ENCODE results near the gene HSD17B2.

Gene HSD17B2

DNA sequence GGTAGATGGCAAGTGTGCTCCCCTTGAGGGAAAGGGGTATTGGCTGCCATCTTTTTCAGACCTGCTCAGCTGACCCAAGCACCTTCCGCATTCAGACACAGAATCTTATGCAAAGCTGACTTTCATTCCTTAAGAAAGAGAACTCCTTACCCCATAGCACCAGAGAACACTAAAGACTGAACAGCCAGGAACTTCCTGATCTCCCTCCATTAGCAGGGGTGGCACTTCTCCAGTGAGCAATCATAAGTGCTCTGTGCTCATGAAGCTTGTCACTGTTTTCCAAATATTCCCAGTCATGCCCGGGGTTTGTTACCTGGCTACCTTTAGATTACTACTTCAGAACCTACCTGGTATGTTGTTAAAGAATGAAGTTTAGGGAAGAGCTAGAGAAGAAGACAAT lies 11.9 kb downstream of the HSD17B2 start:
- Histone ChIP-seq H3K27me3 (replicated peaks; ENCODE audit: control insufficient read depth, insufficient read depth, low read length, poor library complexity, severe bottlenecking) (no peaks in the 10 kb centered on the region), H3K9me3 (ENCODE audit: control insufficient read depth, low read length) (no peaks in the 10 kb centered on the region), H3K27ac (ENCODE audit: insufficient read depth, low read length, poor library complexity, severe bottlenecking) (no peak overlapping the region), H3K4me3 (ENCODE audit: insufficient read depth, low read depth, low read length, poor library complexity, severe bottlenecking) (no peak overlapping the region), H3K4me1 (ENCODE audit: control insufficient read depth, insufficient read depth, low read length, poor library complexity, severe bottlenecking) (no peaks in the 10 kb centered on the region), H3K36me3 (ENCODE audit: control insufficient read depth, insufficient read depth, low read length) (no peaks in the 10 kb centered on the region)
- DNase-seq = no peak

DNA sequence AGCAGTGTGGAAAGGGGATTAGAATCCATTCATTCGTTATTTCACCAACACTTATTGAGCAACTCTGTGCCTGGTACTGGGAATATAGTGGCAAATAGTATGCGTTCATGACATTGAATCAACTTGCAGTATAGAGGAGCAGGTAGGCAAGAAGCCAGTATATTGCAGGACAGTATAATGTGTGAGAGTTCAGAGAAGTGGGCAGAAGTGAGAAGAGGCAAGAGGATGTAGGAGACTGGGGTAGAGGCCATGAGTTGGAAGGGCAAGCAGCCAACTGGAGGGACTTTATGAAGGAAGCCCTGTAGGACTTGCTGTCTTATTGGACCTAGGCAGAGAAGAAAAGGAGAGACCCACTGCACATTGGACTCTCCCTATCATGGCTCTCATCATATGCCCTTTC lies 12.3 kb downstream of the HSD17B2 start:
- Histone ChIP-seq H3K4me1 (ENCODE audit: control insufficient read depth, insufficient read depth, low read length, poor library complexity, severe bottlenecking) (no peaks in the 10 kb centered on the region), H3K4me3 (ENCODE audit: insufficient read depth, low read depth, low read length, poor library complexity, severe bottlenecking) (no peak overlapping the region), H3K27ac (ENCODE audit: insufficient read depth, low read length, poor library complexity, severe bottlenecking) (no peak overlapping the region), H3K36me3 (ENCODE audit: control insufficient read depth, insufficient read depth, low read length) (no peaks in the 10 kb centered on the region), H3K9me3 (ENCODE audit: control insufficient read depth, low read length) (no peaks in the 10 kb centered on the region), H3K27me3 (replicated peaks; ENCODE audit: control insufficient read depth, insufficient read depth, low read length, poor library complexity, severe bottlenecking) (no peaks in the 10 kb centered on the region)
- no peak for DNase-seq

DNA sequence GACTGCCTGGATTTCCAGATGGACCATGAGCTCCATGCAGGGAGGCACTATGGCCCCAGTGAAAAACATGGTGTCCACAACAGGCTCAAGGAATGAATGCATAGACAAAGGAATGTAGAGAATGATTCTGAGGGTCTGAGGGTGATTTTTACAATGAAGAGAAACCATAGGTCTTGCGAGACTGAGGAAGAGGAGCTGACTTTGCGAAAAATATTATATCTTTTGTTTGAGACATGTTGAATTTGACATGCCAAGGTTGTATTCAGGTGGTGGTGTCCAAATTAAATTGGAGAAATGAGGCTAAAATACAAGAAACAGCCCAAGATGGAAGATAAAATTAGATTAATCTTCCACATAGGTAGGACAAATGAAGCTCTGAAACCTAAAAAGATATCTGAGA lies 12.7 kb downstream of the HSD17B2 start:
- H3K27ac ChIP-seq (ENCODE audit: insufficient read depth, low read length, poor library complexity, severe bottlenecking) = no peak overlapping the region
- H3K9me3 ChIP-seq (ENCODE audit: control insufficient read depth, low read length) = no peaks in the 10 kb centered on the region
- H3K4me1 ChIP-seq (ENCODE audit: control insufficient read depth, insufficient read depth, low read length, poor library complexity, severe bottlenecking) = no peaks in the 10 kb centered on the region
- H3K4me3 ChIP-seq (ENCODE audit: insufficient read depth, low read depth, low read length, poor library complexity, severe bottlenecking) = no peak overlapping the region
- H3K36me3 ChIP-seq (ENCODE audit: control insufficient read depth, insufficient read depth, low read length) = no peaks in the 10 kb centered on the region
- DNase-seq = no peak
- H3K27me3 ChIP-seq (replicated peaks; ENCODE audit: control insufficient read depth, insufficient read depth, low read length, poor library complexity, severe bottlenecking) = no peaks in the 10 kb centered on the region

DNA sequence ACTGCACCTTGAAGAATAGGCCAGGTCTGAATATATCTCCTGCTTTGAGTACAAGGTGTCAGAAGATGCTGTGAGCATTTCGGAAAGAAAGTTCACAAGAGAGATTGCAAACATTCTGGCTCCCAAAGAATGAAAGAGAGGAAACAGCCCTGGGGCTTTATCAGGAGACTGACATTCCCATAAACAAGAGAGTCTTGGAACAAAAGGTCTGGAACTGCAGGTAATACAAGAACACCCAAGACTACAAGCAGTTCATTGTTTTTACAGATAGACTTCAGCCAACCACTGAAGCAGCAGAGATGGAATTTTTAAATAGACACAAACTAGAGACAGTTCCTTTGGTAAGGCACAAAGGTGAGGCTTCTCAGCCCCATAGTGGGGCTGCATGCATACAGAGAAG lies 14.4 kb downstream of the HSD17B2 start:
- Histone ChIP-seq H3K36me3 (ENCODE audit: control insufficient read depth, insufficient read depth, low read length) (no peaks in the 10 kb centered on the region), H3K9me3 (ENCODE audit: control insufficient read depth, low read length) (no peaks in the 10 kb centered on the region), H3K4me1 (ENCODE audit: control insufficient read depth, insufficient read depth, low read length, poor library complexity, severe bottlenecking) (no peaks in the 10 kb centered on the region), H3K27ac (ENCODE audit: insufficient read depth, low read length, poor library complexity, severe bottlenecking) (no peak overlapping the region), H3K27me3 (replicated peaks; ENCODE audit: control insufficient read depth, insufficient read depth, low read length, poor library complexity, severe bottlenecking) (no peaks in the 10 kb centered on the region), H3K4me3 (ENCODE audit: insufficient read depth, low read depth, low read length, poor library complexity, severe bottlenecking) (no peak overlapping the region)
- no peak for DNase-seq

DNA sequence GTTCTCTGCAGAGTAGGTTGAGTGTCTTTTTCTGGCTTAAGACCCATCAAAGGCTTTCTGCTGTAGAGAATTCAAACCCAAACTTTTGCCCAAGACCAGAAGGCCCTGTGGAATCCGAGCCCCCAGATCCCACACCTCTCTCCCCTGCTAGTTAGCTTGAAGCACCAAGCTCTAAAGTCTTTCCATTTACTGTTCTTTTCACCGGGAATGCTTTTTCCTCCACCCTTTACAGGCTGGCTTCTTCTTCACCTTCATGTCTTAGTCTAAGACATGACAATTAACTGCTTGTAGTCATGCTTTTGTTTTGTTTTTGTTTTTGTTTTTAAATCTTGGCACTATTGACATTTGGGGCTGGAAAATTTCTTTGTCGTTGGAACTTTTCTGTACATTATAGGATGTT lies 15.5 kb downstream of the HSD17B2 start:
- Histone ChIP-seq H3K36me3 (ENCODE audit: control insufficient read depth, insufficient read depth, low read length) (no peaks in the 10 kb centered on the region), H3K27me3 (replicated peaks; ENCODE audit: control insufficient read depth, insufficient read depth, low read length, poor library complexity, severe bottlenecking) (no peaks in the 10 kb centered on the region), H3K9me3 (ENCODE audit: control insufficient read depth, low read length) (no peaks in the 10 kb centered on the region), H3K27ac (ENCODE audit: insufficient read depth, low read length, poor library complexity, severe bottlenecking) (no peak overlapping the region), H3K4me1 (ENCODE audit: control insufficient read depth, insufficient read depth, low read length, poor library complexity, severe bottlenecking) (no peaks in the 10 kb centered on the region), H3K4me3 (ENCODE audit: insufficient read depth, low read depth, low read length, poor library complexity, severe bottlenecking) (no peak overlapping the region)
- no peak for DNase-seq

DNA sequence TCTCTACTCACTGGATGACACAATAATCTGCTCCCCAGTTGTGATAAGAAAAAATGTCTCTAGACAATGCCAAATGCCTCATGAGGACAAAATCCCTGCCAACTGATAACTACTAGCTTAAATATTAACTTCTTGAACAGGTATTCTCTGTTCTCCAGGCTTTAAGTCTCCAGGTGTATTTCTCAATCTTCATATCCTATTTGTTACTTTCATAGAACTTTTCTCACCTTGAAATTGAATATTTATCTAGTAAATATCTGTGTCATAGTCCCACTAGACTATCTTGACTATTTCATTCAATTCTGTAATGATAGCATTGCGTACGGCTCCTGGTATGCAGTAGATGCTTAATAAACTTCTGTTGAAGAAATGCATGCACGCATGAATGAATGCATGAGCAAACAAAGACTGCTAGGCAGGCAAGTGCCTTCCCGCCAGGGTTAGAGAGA lies 15.9 kb downstream of the HSD17B2 start:
- Histone ChIP-seq H3K36me3 (ENCODE audit: control insufficient read depth, insufficient read depth, low read length) (no peaks in the 10 kb centered on the region), H3K9me3 (ENCODE audit: control insufficient read depth, low read length) (no peaks in the 10 kb centered on the region), H3K27ac (ENCODE audit: insufficient read depth, low read length, poor library complexity, severe bottlenecking) (no peak overlapping the region), H3K27me3 (replicated peaks; ENCODE audit: control insufficient read depth, insufficient read depth, low read length, poor library complexity, severe bottlenecking) (no peaks in the 10 kb centered on the region), H3K4me1 (ENCODE audit: control insufficient read depth, insufficient read depth, low read length, poor library complexity, severe bottlenecking) (no peaks in the 10 kb centered on the region), H3K4me3 (ENCODE audit: insufficient read depth, low read depth, low read length, poor library complexity, severe bottlenecking) (no peak overlapping the region)
- no peak for DNase-seq

DNA sequence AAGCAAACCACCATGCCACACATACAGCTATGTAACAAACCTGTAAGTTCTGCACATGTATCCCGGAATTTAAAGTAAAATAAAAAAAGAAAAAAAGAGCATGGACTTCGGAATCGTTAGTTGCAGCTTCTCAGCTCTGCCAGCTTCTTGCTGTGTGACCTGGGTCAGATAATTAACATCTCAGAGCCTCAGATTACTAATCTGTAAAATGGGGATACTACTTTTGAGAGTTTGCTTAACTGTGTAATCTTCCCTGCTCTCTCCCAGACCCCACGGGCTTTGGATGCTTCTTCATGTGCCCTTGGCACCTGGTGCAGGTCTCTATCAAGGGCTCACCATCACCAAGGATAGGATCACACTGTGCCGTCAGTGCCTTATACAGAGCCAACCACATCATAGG lies 16.6 kb downstream of the HSD17B2 start:
- H3K9me3 ChIP-seq (ENCODE audit: control insufficient read depth, low read length) = no peaks in the 10 kb centered on the region
- no peaks in the 10 kb centered on the region for H3K36me3 ChIP-seq (ENCODE audit: control insufficient read depth, insufficient read depth, low read length)
- DNase-seq = no peak
- H3K4me1 ChIP-seq (ENCODE audit: control insufficient read depth, insufficient read depth, low read length, poor library complexity, severe bottlenecking) = no peaks in the 10 kb centered on the region
- H3K27me3 ChIP-seq (replicated peaks; ENCODE audit: control insufficient read depth, insufficient read depth, low read length, poor library complexity, severe bottlenecking) = no peaks in the 10 kb centered on the region
- H3K4me3 ChIP-seq (ENCODE audit: insufficient read depth, low read depth, low read length, poor library complexity, severe bottlenecking) = no peak overlapping the region
- no peak overlapping the region for H3K27ac ChIP-seq (ENCODE audit: insufficient read depth, low read length, poor library complexity, severe bottlenecking)

DNA sequence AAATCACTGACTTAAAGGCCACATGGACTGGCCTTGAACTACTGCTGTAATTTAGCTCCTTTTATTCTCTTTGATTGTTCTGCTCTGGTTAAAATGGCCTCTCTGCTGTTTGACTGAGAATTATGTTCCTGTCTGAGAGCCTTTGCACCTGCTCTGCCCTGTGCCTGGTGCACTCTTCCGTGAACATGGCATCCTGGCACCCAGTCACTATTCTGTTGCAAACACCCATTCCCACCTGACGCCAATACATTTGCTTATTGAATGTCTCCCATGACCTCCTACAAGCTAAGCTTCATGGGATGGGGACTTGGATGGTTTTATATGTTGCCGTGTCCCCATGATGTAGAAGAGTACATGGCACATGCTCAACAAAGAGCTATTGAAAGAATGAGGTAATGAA lies 20.1 kb downstream of the HSD17B2 start:
- no peak for DNase-seq
- no peaks in the 10 kb centered on the region for H3K4me1 ChIP-seq (ENCODE audit: control insufficient read depth, insufficient read depth, low read length, poor library complexity, severe bottlenecking)
- no peaks in the 10 kb centered on the region for H3K36me3 ChIP-seq (ENCODE audit: control insufficient read depth, insufficient read depth, low read length)
- H3K27me3 ChIP-seq (replicated peaks; ENCODE audit: control insufficient read depth, insufficient read depth, low read length, poor library complexity, severe bottlenecking) = no peaks in the 10 kb centered on the region
- no peaks in the 10 kb centered on the region for H3K9me3 ChIP-seq (ENCODE audit: control insufficient read depth, low read length)
- H3K27ac ChIP-seq (ENCODE audit: insufficient read depth, low read length, poor library complexity, severe bottlenecking) = no peak overlapping the region
- no peak overlapping the region for H3K4me3 ChIP-seq (ENCODE audit: insufficient read depth, low read depth, low read length, poor library complexity, severe bottlenecking)

DNA sequence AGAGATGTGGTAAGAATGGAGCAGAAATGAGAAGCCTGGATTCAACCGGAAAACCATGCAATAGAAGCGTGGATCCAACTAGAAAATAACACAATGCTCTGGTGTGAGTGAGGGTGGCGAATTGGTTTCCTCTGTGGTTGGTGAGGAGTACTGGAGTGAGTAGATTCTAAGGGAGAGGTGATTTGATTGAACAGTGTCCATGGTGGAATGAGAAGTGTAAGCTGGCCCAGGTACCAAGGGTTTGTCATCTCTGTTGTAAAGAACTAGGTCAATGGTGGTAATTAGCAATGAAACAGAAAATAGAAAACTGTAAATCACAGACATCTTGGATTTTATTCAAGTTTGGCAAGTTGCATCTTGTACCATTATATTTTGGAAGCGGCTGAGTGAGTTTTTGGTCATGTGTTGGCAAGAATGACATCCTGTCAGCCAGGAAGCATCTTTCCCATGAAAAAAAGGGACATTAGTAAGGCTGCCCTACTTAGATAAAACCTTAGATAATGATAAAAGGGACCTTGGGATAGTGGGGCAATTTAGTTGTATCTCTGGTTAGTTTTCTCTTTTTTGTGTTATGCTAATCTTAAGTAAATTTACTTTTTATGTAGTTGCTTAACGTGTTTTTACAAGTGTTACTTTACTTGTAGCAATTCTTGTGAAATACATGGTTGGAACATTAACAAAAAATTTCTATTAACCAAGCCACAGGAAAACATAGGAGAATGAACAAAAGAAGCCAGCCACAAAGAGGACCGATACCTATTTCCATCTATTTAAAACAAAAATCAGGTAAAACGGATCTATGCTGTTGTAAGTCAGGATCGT lies 20.9 kb downstream of the HSD17B2 start:
- Histone ChIP-seq H3K9me3 (ENCODE audit: control insufficient read depth, low read length) (no peaks in the 10 kb centered on the region), H3K27ac (ENCODE audit: insufficient read depth, low read length, poor library complexity, severe bottlenecking) (no peak overlapping the region), H3K27me3 (replicated peaks; ENCODE audit: control insufficient read depth, insufficient read depth, low read length, poor library complexity, severe bottlenecking) (no peaks in the 10 kb centered on the region), H3K36me3 (ENCODE audit: control insufficient read depth, insufficient read depth, low read length) (no peaks in the 10 kb centered on the region), H3K4me3 (ENCODE audit: insufficient read depth, low read depth, low read length, poor library complexity, severe bottlenecking) (no peak overlapping the region), H3K4me1 (ENCODE audit: control insufficient read depth, insufficient read depth, low read length, poor library complexity, severe bottlenecking) (no peaks in the 10 kb centered on the region)
- no peak for DNase-seq

DNA sequence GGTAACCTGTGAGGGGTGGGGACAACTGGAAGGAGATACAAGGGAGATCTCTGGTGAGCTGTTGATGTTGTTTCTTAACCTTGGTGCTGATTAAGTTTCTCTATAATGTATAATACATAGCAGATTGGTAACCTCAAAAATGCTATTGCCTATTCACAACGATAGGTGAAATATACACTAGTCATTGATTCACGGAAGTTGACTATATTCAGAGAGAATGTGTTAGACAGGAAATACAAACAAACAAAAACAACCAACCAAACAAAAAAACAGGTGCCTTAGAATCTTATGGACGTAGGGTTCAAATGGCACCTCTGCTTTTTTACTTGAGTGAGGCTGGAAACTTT lies 21.5 kb downstream of the HSD17B2 start:
- H3K4me3 ChIP-seq (ENCODE audit: insufficient read depth, low read depth, low read length, poor library complexity, severe bottlenecking) = no peak overlapping the region
- no peak for DNase-seq
- no peaks in the 10 kb centered on the region for H3K9me3 ChIP-seq (ENCODE audit: control insufficient read depth, low read length)
- H3K36me3 ChIP-seq (ENCODE audit: control insufficient read depth, insufficient read depth, low read length) = no peaks in the 10 kb centered on the region
- no peak overlapping the region for H3K27ac ChIP-seq (ENCODE audit: insufficient read depth, low read length, poor library complexity, severe bottlenecking)
- H3K27me3 ChIP-seq (replicated peaks; ENCODE audit: control insufficient read depth, insufficient read depth, low read length, poor library complexity, severe bottlenecking) = no peaks in the 10 kb centered on the region
- no peaks in the 10 kb centered on the region for H3K4me1 ChIP-seq (ENCODE audit: control insufficient read depth, insufficient read depth, low read length, poor library complexity, severe bottlenecking)
